Vagina (tissue), 2 donors: ENCODE measurements around the gene DCUN1D2. TPM values are rescaled to one million over a fixed set of nuclear protein-coding genes. Genes with fewer than 3 reads are reported as not detected.
"Not testable (repeated sequence)": the region's sequence is repeated elsewhere in the genome, so short reads cannot be mapped to it uniquely, and the experiment has no call there.

Experiments
- DNase-seq, 2 donors: peaks; one replicate each; pipeline ENCODE4 v3.0.0-alpha.2; 2017; ENCODE audit errors: extremely low spot score in 2 of 2
- H3K27ac ChIP-seq: fragments of 200-600 bp; sonication (generic); one replicate; pipeline ENCODE4 v1.5.1; 2019
- H3K27me3 ChIP-seq: fragments of 200-600 bp; sonication (generic); one replicate; pipeline ENCODE4 v1.5.1; 2019
- H3K36me3 ChIP-seq, 2 donors: fragments of 200-600 bp; sonication (generic); one replicate each; pipeline ENCODE4 v1.5.1; 2017 to 2019
- H3K4me1 ChIP-seq: fragments of 200-600 bp; sonication (generic); one replicate; pipeline ENCODE4 v1.5.1; 2019
- H3K4me3 ChIP-seq, 2 donors: fragments of 200-600 bp; sonication (generic); 1 replicate in 1 of 2; 2 replicates in 1 of 2; pipeline ENCODE4 v1.5.1; 2016 to 2019
- H3K9me3 ChIP-seq: fragments of 200-600 bp; sonication (generic); one replicate; pipeline ENCODE4 v1.5.1; 2019
- CTCF ChIP-seq, 3 experiments: fragments of 450-650 bp in 2 of 3; fragments of 200-600 bp in 1 of 3; sonication (generic) in 1 of 3; IDR thresholded peaks; one replicate each; pipeline ENCODE4 v1.5.1; 2017 to 2019; ENCODE audit warnings: antibody characterized with exemption in 3 of 3, mild to moderate bottlenecking in 2 of 3, moderate library complexity in 2 of 3
- POLR2A ChIP-seq, 2 donors: fragments of 450-650 bp; IDR thresholded peaks; one replicate each; pipeline ENCODE4 v1.6.1; 2017; ENCODE audit warnings: antibody characterized with exemption in 2 of 2, mild to moderate bottlenecking in 2 of 2, moderate library complexity in 2 of 2
- POLR2AphosphoS5 ChIP-seq, 2 donors: sonication (generic); formaldehyde crosslinking; IDR thresholded peaks; one replicate each; pipeline ENCODE4 v1.9.0; 2017; ENCODE audit warnings: antibody characterized with exemption in 2 of 2, mild to moderate bottlenecking in 2 of 2, low read depth in 1 of 2; ENCODE audit not compliant: insufficient read depth in 1 of 2
- intact Hi-C: fragments of 100-400 bp; cut with DNase I; formaldehyde crosslinking; loops from one replicate; pipeline ENCODE4 v1.15.1; 2023
- total RNA-seq: library from RNA; depleted of rRNA; stranded (reverse); fragments of >200 nt; gene quantifications from one replicate; pipeline ENCODE4 v1.2.3, GENCODE V29; 2016

DCUN1D2 gene
- total RNA-seq, 1 donor from 2014 or later = 13.3 TPM

- H3K36me3 ChIP-seq = peaks cover 0 to 29% of the 10 kb centered on the region in 2 donors
These were observed 38.3 kb upstream of the DCUN1D2 start for GRCh38 chr13:113528813-113529180.

GRCh38 chr13:113528101-113528812, 37.7 kb upstream of the DCUN1D2 start:
- no peaks in the 10 kb centered on the region for H3K27me3 ChIP-seq
- no peaks in the 10 kb centered on the region for H3K9me3 ChIP-seq
- H3K36me3 ChIP-seq = peaks cover 0 to 29% of the 10 kb centered on the region in 2 donors
- peaks cover 12% of the 10 kb centered on the region for H3K4me1 ChIP-seq
- intact Hi-C loops = no loop called here
- DNase-seq = peak in 1 of 2 donors; percentile 55
- no peak overlapping the region for H3K4me3 ChIP-seq
- TF ChIP-seq POLR2AphosphoS5 (IDR thresholded peaks at IDR 0.05; ENCODE audit: insufficient read depth in 1 of 2, low read depth in 1 of 2) (no peak), POLR2A (IDR thresholded peaks at IDR 0.05) (no peak), CTCF (IDR thresholded peaks at IDR 0.05) (no peak)
- H3K27ac ChIP-seq = no peak overlapping the region

More at GRCh38 chr13:113528813-113529180, 38.3 kb upstream of the DCUN1D2 start:
- no peak overlapping the region for H3K27ac ChIP-seq
- H3K27me3 ChIP-seq = no peaks in the 10 kb centered on the region
- intact Hi-C loops = no loop called here
- no peaks in the 10 kb centered on the region for H3K9me3 ChIP-seq
- TF ChIP-seq POLR2AphosphoS5 (IDR thresholded peaks at IDR 0.05; ENCODE audit: insufficient read depth in 1 of 2, low read depth in 1 of 2) (no peak), CTCF (IDR thresholded peaks at IDR 0.05) (no peak), POLR2A (IDR thresholded peaks at IDR 0.05) (no peak)
- H3K4me3 ChIP-seq = no peak overlapping the region
- peaks cover 12% of the 10 kb centered on the region for H3K4me1 ChIP-seq
- DNase-seq = no peak

GRCh38 chr13:113527272-113527958, 36.9 kb upstream of the DCUN1D2 start:
- Histone ChIP-seq H3K36me3 (peaks cover 0 to 29% of the 10 kb centered on the region in 2 donors), H3K27me3 (no peaks in the 10 kb centered on the region), H3K27ac (no peak overlapping the region), H3K9me3 (no peaks in the 10 kb centered on the region), H3K4me1 (peaks cover 12% of the 10 kb centered on the region), H3K4me3 (no peak overlapping the region)
- no peak for TF ChIP-seq POLR2A (IDR thresholded peaks at IDR 0.05)
- TF ChIP-seq CTCF (IDR thresholded peaks at IDR 0.05) = no peak
- TF ChIP-seq POLR2AphosphoS5 (IDR thresholded peaks at IDR 0.05; ENCODE audit: insufficient read depth in 1 of 2, low read depth in 1 of 2) = no peak
- peak in 1 of 2 donors; percentile 46 for DNase-seq
- intact Hi-C loops = no loop called here

GRCh38 chr13:113526466-113527220, 36.1 kb upstream of the DCUN1D2 start:
- no peaks in the 10 kb centered on the region for H3K9me3 ChIP-seq
- no peak overlapping the region for H3K27ac ChIP-seq
- no peak overlapping the region for H3K4me3 ChIP-seq
- no peaks in the 10 kb centered on the region for H3K27me3 ChIP-seq
- intact Hi-C loops = no loop called here
- no peak for DNase-seq
- H3K4me1 ChIP-seq = peaks cover 12% of the 10 kb centered on the region
- H3K36me3 ChIP-seq = peaks cover 0 to 23% of the 10 kb centered on the region in 2 donors
- TF ChIP-seq POLR2A (IDR thresholded peaks at IDR 0.05) = no peak
- no peak for TF ChIP-seq POLR2AphosphoS5 (IDR thresholded peaks at IDR 0.05; ENCODE audit: insufficient read depth in 1 of 2, low read depth in 1 of 2)
- no peak for TF ChIP-seq CTCF (IDR thresholded peaks at IDR 0.05)

- H3K27ac ChIP-seq = not testable (repeated sequence)
These were observed 31.9 kb upstream of the DCUN1D2 start for GRCh38 chr13:113522438-113522837.

More at GRCh38 chr13:113522438-113522837, 31.9 kb upstream of the DCUN1D2 start:
- DNase-seq, H3K4me1 ChIP-seq, intact Hi-C loops, H3K9me3 ChIP-seq, H3K36me3 ChIP-seq, H3K4me3 ChIP-seq, H3K27me3 ChIP-seq: not testable (repeated sequence)
